Measurements from ENCODE around the gene ZNF554. TPM values are rescaled to one million over a fixed set of nuclear protein-coding genes. Genes with fewer than 3 reads are reported as not detected.

The ZNF554 gene
- total and polyA plus RNA-seq, 8 donors: 2.1 to 9.0 (median 8.3) TPM

Other genes with a start within 250 kb of the ZNF554 start
- 1 to 10 TPM; 3.8 to 5.7 TPM for gene GNG7, start 117.2 kb upstream of the ZNF554 start, total RNA-seq
- 1 to 10 TPM; 4.7 to 7.1 (median 5.8) TPM for gene GNG7, start 117.2 kb upstream of the ZNF554 start, polyA plus RNA-seq (ENCODE audit: insufficient read length in 6 of 6)
- gene DIRAS1, start 98.5 kb upstream of the ZNF554 start, total RNA-seq: 1 to 10 TPM in 1 of 2 donors, under 1 TPM in 1; 0.71 to 2.0 TPM
- 1 to 10 TPM in 5 of 6 donors, under 1 TPM in 1; 0.93 to 4.1 (median 1.5) TPM for gene DIRAS1, start 98.5 kb upstream of the ZNF554 start, polyA plus RNA-seq (ENCODE audit: insufficient read length in 6 of 6)
- 10 to 100 TPM; 28.4 to 33.6 TPM for gene SLC39A3, start 79.9 kb upstream of the ZNF554 start, total RNA-seq
- 10 to 100 TPM; 18.3 to 25.3 (median 21.2) TPM for gene SLC39A3, start 79.9 kb upstream of the ZNF554 start, polyA plus RNA-seq (ENCODE audit: insufficient read length in 6 of 6)
- 10 to 100 TPM; 39.6 to 46.3 TPM for gene SGTA, start 36.6 kb upstream of the ZNF554 start, total RNA-seq
- gene SGTA, start 36.6 kb upstream of the ZNF554 start, polyA plus RNA-seq (ENCODE audit: insufficient read length in 6 of 6): 10 to 100 TPM; 39.2 to 56.9 (median 47.7) TPM
- 10 to 100 TPM; 46.3 to 65.3 TPM for gene THOP1, start 34.4 kb upstream of the ZNF554 start, total RNA-seq
- 10 to 100 TPM; 37.6 to 52.5 (median 43.6) TPM for gene THOP1, start 34.4 kb upstream of the ZNF554 start, polyA plus RNA-seq (ENCODE audit: insufficient read length in 6 of 6)
- 1 to 10 TPM; 6.2 to 6.6 TPM for gene ZNF555, start 21.6 kb downstream of the ZNF554 start, total RNA-seq
- 10 to 100 TPM in 1 of 6 donors, 1 to 10 TPM in 5; 8.8 to 10.6 (median 9.2) TPM for gene ZNF555, start 21.6 kb downstream of the ZNF554 start, polyA plus RNA-seq (ENCODE audit: insufficient read length in 6 of 6)
- gene ZNF556, start 47.5 kb downstream of the ZNF554 start, total RNA-seq: not detected
- gene ZNF556, start 47.5 kb downstream of the ZNF554 start, polyA plus RNA-seq (ENCODE audit: insufficient read length in 6 of 6): under 1 TPM; 0.06 to 0.21 (median 0.14) TPM
- gene ZNF57, start 81.1 kb downstream of the ZNF554 start, total RNA-seq: 1 to 10 TPM; 5.7 to 6.6 TPM
- gene ZNF57, start 81.1 kb downstream of the ZNF554 start, polyA plus RNA-seq (ENCODE audit: insufficient read length in 6 of 6): 1 to 10 TPM; 6.6 to 7.9 (median 7.4) TPM
- 1 to 10 TPM; 3.4 to 4.1 TPM for gene ZNF77, start 125.1 kb downstream of the ZNF554 start, total RNA-seq
- 10 to 100 TPM in 2 of 6 donors, 1 to 10 TPM in 4; 8.8 to 10.3 (median 9.7) TPM for gene ZNF77, start 125.1 kb downstream of the ZNF554 start, polyA plus RNA-seq (ENCODE audit: insufficient read length in 6 of 6)
- 1 to 10 TPM; 3.3 to 6.9 TPM for gene TLE6, start 157.7 kb downstream of the ZNF554 start, total RNA-seq
- gene TLE6, start 157.7 kb downstream of the ZNF554 start, polyA plus RNA-seq (ENCODE audit: insufficient read length in 6 of 6): 10 to 100 TPM; 10.2 to 16.0 (median 10.7) TPM
- 10 to 100 TPM; 35.2 to 70.5 TPM for gene TLE2, start 209.4 kb downstream of the ZNF554 start, total RNA-seq
- gene TLE2, start 209.4 kb downstream of the ZNF554 start, polyA plus RNA-seq (ENCODE audit: insufficient read length in 6 of 6): 100 to 1,000 TPM; 148 to 244 (median 181) TPM
- gene TLE5, start 242.6 kb downstream of the ZNF554 start, total RNA-seq: 100 to 1,000 TPM; 335 to 409 TPM
- gene TLE5, start 242.6 kb downstream of the ZNF554 start, polyA plus RNA-seq (ENCODE audit: insufficient read length in 6 of 6): 100 to 1,000 TPM; 715 to 954 (median 823) TPM

Measured in left lung (tissue), 8 donors.